HAP-1 (cell line): ENCODE measurements around the gene KLHL18.
A peak's percentile ranks its signal among the peaks of the same experiment; 100 is the strongest.
"Not testable (repeated sequence)": the region's sequence is repeated elsewhere in the genome, so short reads cannot be mapped to it uniquely, and the experiment has no call there.

ENCODE experiments used
- DNase-seq, 2 experiments: peaks; one replicate each; pipeline ENCODE4 v3.0.0-alpha.2; 2016 to 2020; ENCODE audit warnings: low spot score in 2 of 2
- H3K27me3 ChIP-seq: fragments of 250-450 bp; sonication (Bioruptor Pico); 2 replicates; pipeline ENCODE4 v1.5.1; 2020; ENCODE audit warnings: low read depth, mild to moderate bottlenecking, moderate library complexity
- H3K36me3 ChIP-seq: fragments of 250-450 bp; sonication (Bioruptor Pico); replicated peaks from 2 replicates; pipeline ENCODE4 v1.5.1; 2020; ENCODE audit warnings: mild to moderate bottlenecking
- H3K4me1 ChIP-seq: fragments of 250-450 bp; sonication (Bioruptor Pico); 2 replicates; pipeline ENCODE4 v1.5.1; 2020; ENCODE audit warnings: mild to moderate bottlenecking
- H3K4me3 ChIP-seq: fragments of 250-450 bp; sonication (Bioruptor Pico); 2 replicates; pipeline ENCODE4 v1.5.1; 2020; ENCODE audit warnings: mild to moderate bottlenecking, moderate library complexity
- H3K9me3 ChIP-seq: fragments of 250-450 bp; sonication (Bioruptor Pico); 2 replicates; pipeline ENCODE4 v1.5.1; 2020; ENCODE audit warnings: mild to moderate bottlenecking, moderate library complexity
- in situ Hi-C: fragments of 300-500 bp; cut with MboI; formaldehyde crosslinking; loops from 3 replicates; pipeline ENCODE4 v1.14.3; 2020; ENCODE audit warnings: low sequenced_read_pairs, inconsistent platforms, mixed read lengths

Gene KLHL18

GRCh38 chr3:47288966-47289910 is 6.5 kb downstream of the KLHL18 start:
- peak; percentile 54 to 87 for DNase-seq
- Histone ChIP-seq H3K4me3 (no peak overlapping the region), H3K9me3 (no peaks in the 10 kb centered on the region), H3K36me3 (peaks cover 38% of the 10 kb centered on the region), H3K27me3 (no peaks in the 10 kb centered on the region), H3K4me1 (peaks cover 34% of the 10 kb centered on the region)
- in situ Hi-C loops, result no loop called here

- Histone ChIP-seq H3K36me3 (peaks cover 36% of the 10 kb centered on the region), H3K4me3 (no peak overlapping the region), H3K9me3 (no peaks in the 10 kb centered on the region), H3K4me1 (peaks cover 27% of the 10 kb centered on the region), H3K27me3 (no peaks in the 10 kb centered on the region)
- in situ Hi-C loops, result no loop called here
- no peak for DNase-seq
These were observed 8.5 kb downstream of the KLHL18 start for GRCh38 chr3:47291158-47291753.

GRCh38 chr3:47291754-47292420 is 9.1 kb downstream of the KLHL18 start:
- Histone ChIP-seq H3K4me1 (peaks cover 27% of the 10 kb centered on the region), H3K36me3 (peaks cover 30% of the 10 kb centered on the region)
- DNase-seq, in situ Hi-C loops, H3K4me3 ChIP-seq, H3K27me3 ChIP-seq, H3K9me3 ChIP-seq: not testable (repeated sequence)

- in situ Hi-C loops, result no loop called here
These were observed 11.1 kb downstream of the KLHL18 start for GRCh38 chr3:47293822-47294221.

GRCh38 chr3:47294392-47294791 is 11.6 kb downstream of the KLHL18 start:
- Histone ChIP-seq H3K4me1 (peaks cover 14% of the 10 kb centered on the region), H3K4me3 (no peak overlapping the region), H3K27me3 (no peaks in the 10 kb centered on the region), H3K36me3 (peaks cover 26% of the 10 kb centered on the region; the same call in 1 of the 2 replicates), H3K9me3 (no peaks in the 10 kb centered on the region)
- DNase-seq, result no peak
- in situ Hi-C loops, result no loop called here

More at GRCh38 chr3:47293822-47294221, 11.1 kb downstream of the KLHL18 start:
- H3K27me3 ChIP-seq, result no peaks in the 10 kb centered on the region
- no peaks in the 10 kb centered on the region for H3K9me3 ChIP-seq
- DNase-seq, result no peak
- peaks cover 25% of the 10 kb centered on the region; the same call in 1 of the 2 replicates for H3K36me3 ChIP-seq
- peaks cover 20% of the 10 kb centered on the region for H3K4me1 ChIP-seq
- no peak overlapping the region for H3K4me3 ChIP-seq

GRCh38 chr3:47295322-47295721 is 12.6 kb downstream of the KLHL18 start:
- H3K9me3 ChIP-seq, result no peaks in the 10 kb centered on the region
- peaks cover 7% of the 10 kb centered on the region; the same call in 1 of the 2 replicates for H3K4me1 ChIP-seq
- in situ Hi-C loops, result no loop called here
- no peak overlapping the region for H3K4me3 ChIP-seq
- no peak for DNase-seq
- H3K36me3 ChIP-seq, result peaks cover 26% of the 10 kb centered on the region; the same call in 1 of the 2 replicates
- no peaks in the 10 kb centered on the region for H3K27me3 ChIP-seq

GRCh38 chr3:47295976-47296375 is 13.2 kb downstream of the KLHL18 start:
- no peak overlapping the region for H3K4me3 ChIP-seq
- DNase-seq, result no peak
- H3K9me3 ChIP-seq, result no peaks in the 10 kb centered on the region
- H3K36me3 ChIP-seq, result peaks cover 22% of the 10 kb centered on the region; the same call in 1 of the 2 replicates
- in situ Hi-C loops, result no loop called here
- H3K27me3 ChIP-seq, result no peaks in the 10 kb centered on the region
- H3K4me1 ChIP-seq, result peaks cover 8% of the 10 kb centered on the region; the same call in 1 of the 2 replicates

- Histone ChIP-seq H3K36me3 (peaks cover 16% of the 10 kb centered on the region; the same call in 1 of the 2 replicates), H3K4me1 (0 out of 2 replicates have a peak, but pooled peaks cover 6% of the 10 kb centered on the region), H3K27me3 (no peaks in the 10 kb centered on the region), H3K9me3 (no peaks in the 10 kb centered on the region), H3K4me3 (no peak overlapping the region)
- in situ Hi-C loops, result no loop called here
- no peak for DNase-seq
These were observed 14.0 kb downstream of the KLHL18 start for GRCh38 chr3:47296562-47297302.

- no peak overlapping the region for H3K4me3 ChIP-seq
- 0 out of 2 replicates have a peak, but pooled peaks cover 6% of the 10 kb centered on the region for H3K4me1 ChIP-seq
- no peaks in the 10 kb centered on the region for H3K9me3 ChIP-seq
- DNase-seq, result no peak
- no peaks in the 10 kb centered on the region for H3K27me3 ChIP-seq
- peaks cover 30% of the 10 kb centered on the region for H3K36me3 ChIP-seq
- in situ Hi-C loops, result no loop called here
These were observed 15.7 kb downstream of the KLHL18 start for GRCh38 chr3:47298439-47298838.

- Histone ChIP-seq H3K4me3 (no peak overlapping the region), H3K27me3 (no peaks in the 10 kb centered on the region), H3K36me3 (peaks cover 24% of the 10 kb centered on the region), H3K9me3 (no peaks in the 10 kb centered on the region), H3K4me1 (0 out of 2 replicates have a peak, but pooled peaks cover 6% of the 10 kb centered on the region)
- no peak for DNase-seq
- in situ Hi-C loops, result no loop called here
These were observed 16.9 kb downstream of the KLHL18 start for GRCh38 chr3:47299381-47300318.

- Histone ChIP-seq H3K36me3 (peaks cover 24% of the 10 kb centered on the region), H3K4me3 (no peak overlapping the region), H3K27me3 (no peaks in the 10 kb centered on the region), H3K9me3 (no peaks in the 10 kb centered on the region), H3K4me1 (0 out of 2 replicates have a peak, but pooled peaks cover 6% of the 10 kb centered on the region)
- in situ Hi-C loops, result no loop called here
- DNase-seq, result no peak
These were observed 18.7 kb downstream of the KLHL18 start for GRCh38 chr3:47301456-47301855.

GRCh38 chr3:47306022-47306421 is 23.3 kb downstream of the KLHL18 start:
- peaks cover 12% of the 10 kb centered on the region for H3K4me1 ChIP-seq
- H3K9me3 ChIP-seq, result no peaks in the 10 kb centered on the region
- no peaks in the 10 kb centered on the region for H3K27me3 ChIP-seq
- no peak for DNase-seq
- H3K4me3 ChIP-seq, result no peak overlapping the region
- in situ Hi-C loops, result no loop called here
- peaks cover 15% of the 10 kb centered on the region for H3K36me3 ChIP-seq
